ENCODE data around the gene DYNC1H1. TPM values are rescaled to one million over a fixed set of nuclear protein-coding genes. Genes with fewer than 3 reads are reported as not detected.
"Not testable (repeated sequence)": the region's sequence is repeated elsewhere in the genome, so short reads cannot be mapped to it uniquely, and the experiment has no call there.

DYNC1H1 gene
- total RNA-seq, 2 experiments from 2014 or later: 223 to 241 TPM

- H3K27ac Mint-ChIP-seq: no peak overlapping the region
- CTCF ChIA-PET: no interaction called here
- H3K4me1 Mint-ChIP-seq: peaks cover 43% of the 10 kb centered on the region
- no peaks in the 10 kb centered on the region for H3K9me3 Mint-ChIP-seq
- H3K4me3 Mint-ChIP-seq: no peak overlapping the region
- H3K27me3 Mint-ChIP-seq: no peaks in the 10 kb centered on the region
- POLR2A ChIA-PET: interaction anchor here (2.3 kb wide), 1 partner anchor 9 kb away, joined by 6 read pairs; no protein-coding TSS in a partner anchor
- peaks cover 69% of the 10 kb centered on the region for H3K36me3 Mint-ChIP-seq (ENCODE audit: low read depth)
- DNase-seq: no peak
These were observed 115.3 kb downstream of the DYNC1H1 start for GRCh38 chr14:102079700-102079979.

- no peak for DNase-seq
- CTCF ChIA-PET: interaction anchor here (1.0 to 1.5 kb wide), 2 partner anchors 16 to 121 kb away, joined by 3 read pairs; no protein-coding TSS in a partner anchor
- Mint-ChIP-seq H3K36me3 (ENCODE audit: low read depth) (peaks cover 76% of the 10 kb centered on the region), H3K4me1 (peaks cover 51% of the 10 kb centered on the region), H3K4me3 (no peak overlapping the region), H3K27ac (no peak overlapping the region), H3K9me3 (no peaks in the 10 kb centered on the region), H3K27me3 (no peaks in the 10 kb centered on the region)
- POLR2A ChIA-PET: interaction anchor here (1.6 to 2.3 kb wide), 2 partner anchors 8 to 51 kb away, joined by 4 to 6 read pairs; no protein-coding TSS in a partner anchor
These were observed 116.1 kb downstream of the DYNC1H1 start for GRCh38 chr14:102080183-102081080.

GRCh38 chr14:102081231-102082080 is 117.1 kb downstream of the DYNC1H1 start:
- POLR2A ChIA-PET: interaction anchor here (1.6 kb wide), 1 partner anchor 52 kb away, joined by 4 read pairs; no protein-coding TSS in a partner anchor
- Mint-ChIP-seq H3K9me3 (no peaks in the 10 kb centered on the region), H3K36me3 (ENCODE audit: low read depth) (peaks cover 86% of the 10 kb centered on the region), H3K27ac (no peak overlapping the region), H3K4me1 (peaks cover 57% of the 10 kb centered on the region), H3K4me3 (no peak overlapping the region), H3K27me3 (no peaks in the 10 kb centered on the region)
- DNase-seq: no peak
- CTCF ChIA-PET: interaction anchor here (0.7 to 1.5 kb wide), 3 partner anchors 9 to 122 kb away, joined by 3 read pairs; no protein-coding TSS in a partner anchor

GRCh38 chr14:102084522-102084921 is 120.1 kb downstream of the DYNC1H1 start:
- H3K36me3 Mint-ChIP-seq (ENCODE audit: low read depth): peaks cover 68% of the 10 kb centered on the region
- not testable (repeated sequence) for H3K9me3 Mint-ChIP-seq, DNase-seq, H3K27me3 Mint-ChIP-seq
- ChIA-PET CTCF (interaction anchor here (0.5 to 1.4 kb wide), 3 partner anchors 34 to 117 kb away, joined by 3 to 4 read pairs (median 3); no protein-coding TSS in a partner anchor), POLR2A (interaction anchor here (0.6 to 3.1 kb wide), 6 partner anchors 9 to 273 kb away, joined by 3 to 15 read pairs (median 10); partner anchors contain the start of gene DYNC1H1)
- H3K4me1 Mint-ChIP-seq: peaks cover 67% of the 10 kb centered on the region
- peak overlapping the region; percentile 93 for H3K27ac Mint-ChIP-seq
- peak overlapping the region; percentile 97 for H3K4me3 Mint-ChIP-seq

GRCh38 chr14:102084931-102085330 is 120.6 kb downstream of the DYNC1H1 start:
- Mint-ChIP-seq H3K4me1 (peaks cover 69% of the 10 kb centered on the region), H3K4me3 (peak overlapping the region; percentile 97), H3K9me3 (no peaks in the 10 kb centered on the region), H3K27ac (peak overlapping the region; percentile 93), H3K36me3 (ENCODE audit: low read depth) (peaks cover 64% of the 10 kb centered on the region), H3K27me3 (no peaks in the 10 kb centered on the region)
- ChIA-PET POLR2A (interaction anchor here (0.6 to 3.1 kb wide), 6 partner anchors 9 to 274 kb away, joined by 3 to 15 read pairs (median 10); partner anchors contain the start of gene DYNC1H1), CTCF (interaction anchor here (0.5 to 1.6 kb wide), 4 partner anchors 34 to 229 kb away, joined by 3 to 5 read pairs (median 4); no protein-coding TSS in a partner anchor)
- no peak for DNase-seq

GRCh38 chr14:102085488-102085887 is 121.1 kb downstream of the DYNC1H1 start:
- Mint-ChIP-seq H3K27me3 (no peaks in the 10 kb centered on the region), H3K4me3 (peak overlapping the region; percentile 97), H3K4me1 (peaks cover 71% of the 10 kb centered on the region), H3K27ac (peak overlapping the region; percentile 93), H3K9me3 (no peaks in the 10 kb centered on the region), H3K36me3 (ENCODE audit: low read depth) (peaks cover 59% of the 10 kb centered on the region)
- ChIA-PET CTCF (interaction anchor here (1.2 to 1.6 kb wide), 2 partner anchors 11 to 229 kb away, joined by 3 to 5 read pairs; no protein-coding TSS in a partner anchor), POLR2A (interaction anchor here (1.4 to 3.1 kb wide), 8 partner anchors 10 to 363 kb away, joined by 4 to 15 read pairs (median 8); partner anchors contain the start of genes DYNC1H1 and WDR20)
- DNase-seq: peak; percentile 23

- Mint-ChIP-seq H3K36me3 (ENCODE audit: low read depth) (peaks cover 52% of the 10 kb centered on the region), H3K4me1 (peaks cover 65% of the 10 kb centered on the region), H3K27me3 (no peaks in the 10 kb centered on the region), H3K4me3 (peak overlapping the region; percentile 97), H3K9me3 (no peaks in the 10 kb centered on the region), H3K27ac (peak overlapping the region; percentile 93)
- DNase-seq: peak; percentile 72
- ChIA-PET CTCF (interaction anchor here (1.2 to 1.6 kb wide), 2 partner anchors 10 to 228 kb away, joined by 3 to 5 read pairs; no protein-coding TSS in a partner anchor), POLR2A (interaction anchor here (0.6 to 3.1 kb wide), 10 partner anchors 10 to 433 kb away, joined by 3 to 15 read pairs (median 6); partner anchors contain the start of genes DYNC1H1 and WDR20)
These were observed 121.8 kb downstream of the DYNC1H1 start for GRCh38 chr14:102085948-102086708.

GRCh38 chr14:102086709-102086971 is 122.3 kb downstream of the DYNC1H1 start:
- DNase-seq: no peak
- Mint-ChIP-seq H3K27ac (peak overlapping the region; percentile 91), H3K27me3 (no peaks in the 10 kb centered on the region), H3K4me3 (peak overlapping the region; percentile 78), H3K36me3 (ENCODE audit: low read depth) (peaks cover 47% of the 10 kb centered on the region), H3K4me1 (peaks cover 60% of the 10 kb centered on the region), H3K9me3 (no peaks in the 10 kb centered on the region)
- ChIA-PET POLR2A (interaction anchor here (0.6 to 3.1 kb wide), 8 partner anchors 10 to 433 kb away, joined by 3 to 15 read pairs (median 5); partner anchors contain the start of genes DYNC1H1 and WDR20), CTCF (interaction anchor here (1.2 to 1.6 kb wide), 2 partner anchors 9 to 227 kb away, joined by 3 to 5 read pairs; no protein-coding TSS in a partner anchor)

- peak within 1 kb of the TSS; percentile 97 for H3K4me3 Mint-ChIP-seq
These were observed 122.8 kb downstream of the DYNC1H1 start, which contains the start of gene HSP90AA1 for GRCh38 chr14:102086972-102087761. Gene HSP90AA1 (minus strand): TSS chr14:102087044. CDS start chr14:102086378, 666 bp downstream.

GRCh38 chr14:102087762-102088011 is 123.3 kb downstream of the DYNC1H1 start:
- H3K27me3 Mint-ChIP-seq: no peaks in the 10 kb centered on the region
- DNase-seq: no peak
- H3K4me3 Mint-ChIP-seq: peak overlapping the region; percentile 85
- H3K4me1 Mint-ChIP-seq: peaks cover 51% of the 10 kb centered on the region
- ChIA-PET CTCF (interaction anchor here (0.6 to 1.5 kb wide), 8 partner anchors 8 to 274 kb away, joined by 3 to 4 read pairs (median 3); no protein-coding TSS in a partner anchor), POLR2A (interaction anchor here (0.6 to 2.1 kb wide), 9 partner anchors 9 to 381 kb away, joined by 3 to 16 read pairs (median 4); partner anchors contain the start of genes DYNC1H1 and MOK)
- peak overlapping the region; percentile 77 for H3K27ac Mint-ChIP-seq
- no peaks in the 10 kb centered on the region for H3K9me3 Mint-ChIP-seq
- peaks cover 37% of the 10 kb centered on the region for H3K36me3 Mint-ChIP-seq (ENCODE audit: low read depth)

More at GRCh38 chr14:102086972-102087761, 122.8 kb downstream of the DYNC1H1 start, which contains the start of gene HSP90AA1:
- ChIA-PET CTCF (interaction anchor here (0.8 to 1.4 kb wide), 5 partner anchors 9 to 234 kb away, joined by 3 to 4 read pairs (median 3); no protein-coding TSS in a partner anchor), POLR2A (interaction anchor here (0.6 to 3.1 kb wide), 10 partner anchors 8 to 380 kb away, joined by 3 to 16 read pairs (median 5); partner anchors contain the start of gene DYNC1H1)
- Mint-ChIP-seq H3K27ac (peak within 1 kb of the TSS; percentile 93), H3K36me3 (ENCODE audit: low read depth) (peaks cover 42% of the 10 kb centered on the region), H3K4me1 (peaks cover 55% of the 10 kb centered on the region), H3K9me3 (no peaks in the 10 kb centered on the region), H3K27me3 (no peaks in the 10 kb centered on the region)
- peak; percentile 95 for DNase-seq

Measured in activated CD4-positive, alpha-beta memory T cell treated with anti-CD3 and anti-CD28 coated beads, Interleukin-2, amount 10 ng/mL, durations not matched to agents 7 days and 5 days (primary cell).